Activated CD4-positive, alpha-beta T cell treated with anti-CD3 and anti-CD28 coated beads for 4 hours (primary cell): ENCODE data around the gene GGCX.

ENCODE experiments used
- DNase-seq, 2 donors: peaks; one replicate each; pipeline ENCODE4 v3.0.0-alpha.2; 2020

The GGCX gene

DNA sequence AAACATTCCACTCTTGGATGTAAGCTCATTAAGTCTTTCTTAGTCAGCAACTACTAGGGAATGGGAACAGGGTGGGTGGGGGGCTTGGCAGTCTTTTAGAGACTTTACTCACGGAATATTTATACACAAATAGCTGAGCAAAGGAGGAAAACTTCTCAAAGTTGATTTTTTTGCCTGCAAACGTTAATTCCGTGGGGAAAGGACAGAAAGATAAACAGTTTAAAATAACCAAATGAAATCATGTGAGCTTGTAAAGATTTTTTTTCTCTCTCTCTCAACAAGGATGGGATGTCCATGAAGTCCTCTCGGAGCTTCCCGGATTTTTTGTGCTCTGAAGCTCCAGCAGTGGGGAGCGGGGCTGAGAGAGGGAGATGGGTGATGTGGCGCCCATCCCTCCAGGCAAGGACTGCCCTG is 54.5 kb downstream of the GGCX start:
- no peak for DNase-seq

DNA sequence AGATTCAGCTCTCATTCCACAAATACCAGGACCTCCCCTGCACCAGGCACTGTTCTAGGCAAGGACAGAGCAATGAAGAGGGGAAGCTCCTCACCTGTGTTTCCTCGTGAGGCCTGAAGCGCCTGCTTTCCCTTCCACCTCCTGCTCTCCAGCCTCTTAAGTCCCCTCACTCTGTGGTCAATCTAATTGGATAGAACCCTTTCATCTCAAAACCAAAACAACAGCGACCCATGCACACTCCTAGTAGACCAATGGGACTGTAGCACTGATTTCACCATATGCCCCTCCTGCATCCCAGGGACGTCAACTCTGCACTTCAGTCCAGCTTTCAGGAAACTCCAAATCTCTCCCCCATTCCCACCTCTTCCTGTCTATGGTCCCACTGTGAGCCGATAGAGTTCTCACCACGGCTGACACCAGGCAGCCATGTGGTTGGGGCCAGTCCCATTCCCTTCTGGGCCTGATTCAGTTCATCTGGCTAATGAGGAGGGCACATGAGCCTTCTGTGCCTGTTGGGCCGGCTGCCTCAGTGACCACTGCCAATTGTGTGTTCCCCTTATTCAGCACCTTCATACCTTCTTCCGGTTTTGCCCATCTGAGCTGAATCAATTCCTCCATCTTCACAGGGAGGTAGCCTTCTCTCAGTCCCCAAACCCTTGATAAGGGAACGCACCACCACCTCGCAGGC is 55.6 kb downstream of the GGCX start:
- no peak for DNase-seq

GRCh38 chr2:85504778-85505261 is 56.5 kb downstream of the GGCX start:
- DNase-seq = no peak

DNA sequence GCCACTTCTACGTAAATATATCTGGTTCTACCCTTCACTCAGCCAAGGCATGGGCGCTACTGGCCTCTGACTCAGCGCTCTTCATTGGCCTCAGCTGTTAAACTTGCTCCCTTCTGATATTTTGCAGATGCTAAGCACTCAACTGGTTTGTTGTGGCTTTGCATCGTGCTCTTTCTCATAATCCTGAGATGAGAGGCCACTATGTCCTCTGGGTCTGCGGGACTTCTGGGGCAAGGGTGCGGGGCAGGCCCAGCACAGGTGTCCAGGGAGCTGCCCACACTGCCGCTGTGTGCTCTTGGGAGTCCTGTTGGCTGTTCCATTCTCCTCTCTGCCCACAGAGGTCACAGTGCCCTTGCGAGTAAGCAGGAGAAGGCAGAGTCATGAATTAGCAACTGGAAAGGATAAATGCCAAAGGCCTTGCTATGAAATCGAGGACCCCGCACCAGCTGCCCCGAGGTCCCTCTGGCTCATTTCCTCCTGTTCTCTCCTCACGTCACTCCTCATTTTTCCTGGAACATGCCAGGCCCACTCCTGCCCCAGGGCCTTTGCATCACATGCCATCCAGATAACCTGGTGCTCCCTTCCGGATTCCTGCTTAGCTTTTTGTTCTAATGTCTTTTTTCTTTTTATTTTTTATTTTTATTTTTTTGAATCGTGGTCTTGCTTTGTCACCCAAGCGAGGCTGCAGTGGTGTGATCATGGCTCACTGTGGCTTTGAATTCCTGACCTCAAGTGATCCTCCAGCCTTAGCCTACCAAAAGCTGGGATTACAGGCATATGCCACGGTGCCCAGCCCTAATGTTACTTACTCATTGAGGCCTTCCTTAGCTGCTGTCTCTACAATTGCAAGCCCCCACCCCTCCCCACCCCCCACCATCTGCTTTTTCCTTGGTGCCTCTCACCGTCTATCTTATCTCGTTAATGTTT is 57.2 kb downstream of the GGCX start:
- no peak for DNase-seq

GRCh38 chr2:85503168-85503850 is 58.0 kb downstream of the GGCX start:
- no peak for DNase-seq

GRCh38 chr2:85502720-85503119 is 58.6 kb downstream of the GGCX start:
- no peak for DNase-seq

DNA sequence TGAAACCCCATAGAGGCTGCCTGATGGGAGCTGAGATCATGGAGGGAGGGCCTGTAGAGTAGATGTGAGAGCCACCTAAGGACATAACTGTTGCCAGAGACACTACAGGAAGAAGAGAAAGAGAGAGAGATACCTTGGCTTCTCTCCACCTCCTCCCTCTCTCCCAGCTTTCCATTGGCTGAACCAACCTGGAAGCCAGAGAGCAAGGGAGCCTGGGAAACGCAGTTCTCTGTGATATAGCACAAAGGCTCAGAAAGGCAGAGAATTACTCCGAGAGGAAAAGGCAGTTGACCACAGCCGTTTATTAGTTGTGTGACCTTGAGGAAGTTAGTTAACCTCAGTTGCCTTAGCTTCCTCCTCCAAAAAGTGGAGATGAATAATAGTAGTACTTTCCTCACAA is 60.0 kb downstream of the GGCX start:
- DNase-seq = no peak

DNA sequence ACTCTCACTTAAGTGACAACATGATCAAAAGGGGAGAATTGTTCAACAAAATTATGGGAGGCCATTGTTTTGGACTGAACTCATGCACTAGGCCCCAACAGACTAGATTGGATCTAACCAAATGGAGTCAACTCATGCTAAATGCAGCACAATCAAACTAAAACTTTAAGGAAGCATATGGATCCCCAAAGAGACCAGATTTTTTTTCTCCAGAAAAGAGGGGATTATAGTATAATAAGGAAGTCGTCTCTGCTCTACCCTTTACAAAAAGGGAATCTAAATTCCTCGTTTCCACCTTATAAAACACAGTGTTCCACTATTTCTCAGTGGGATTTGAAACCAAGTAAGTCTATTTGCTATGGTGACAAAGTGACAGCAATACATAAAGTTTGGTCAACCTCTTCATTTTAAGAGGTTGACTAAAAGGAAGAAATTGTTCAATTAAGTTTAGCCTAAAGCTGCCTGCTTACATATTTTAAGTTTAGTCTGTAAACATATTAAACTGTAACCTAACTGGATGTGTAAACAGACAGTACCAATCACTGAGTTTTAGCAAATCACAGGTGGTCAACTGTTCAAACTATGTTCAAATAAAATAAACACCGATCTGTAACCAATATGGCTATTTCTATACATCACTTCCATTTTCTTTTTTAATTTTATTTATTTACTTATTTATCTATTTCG is 63.2 kb downstream of the GGCX start:
- no peak for DNase-seq

DNA sequence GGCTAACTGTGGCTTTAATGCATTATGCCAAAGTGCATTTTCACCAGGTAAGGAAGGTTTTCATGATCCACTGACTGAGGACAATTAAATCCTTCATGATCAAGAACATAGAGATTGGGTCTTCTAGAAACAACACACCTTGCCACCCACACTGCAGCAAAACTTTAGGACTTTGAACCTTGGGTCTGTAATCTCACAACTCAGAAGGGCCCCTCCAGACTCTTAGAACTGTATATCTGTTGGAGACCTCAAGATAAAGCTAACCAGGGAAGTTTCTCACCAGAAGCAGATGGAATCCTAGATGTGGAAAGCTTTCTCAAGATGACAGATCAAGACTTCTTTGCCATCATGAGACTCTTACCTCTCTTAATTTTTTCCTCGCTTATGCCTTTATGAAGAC is 64.9 kb downstream of the GGCX start:
- no peak for DNase-seq
